Stimulated activated effector memory CD8-positive, alpha-beta T cell treated with anti-CD3 and anti-CD28 coated beads, Interleukin-12 subunit alpha, Interleukin-12 subunit beta, amount 100 ng/mL, for 72 hours (primary cell): ENCODE data around the gene ID2.
A peak's percentile ranks its signal among the peaks of the same experiment; 100 is the strongest.

Experiments used
- ATAC-seq: fragments of 150-1000 bp; cut with Tn5 transposase; 2 replicates; pipeline ENCODE4 v1.10.0; 2021
- DNase-seq, 2 donors: peaks; one replicate each; pipeline ENCODE4 v3.0.0; 2021 to 2022; ENCODE audit warnings: low spot score in 2 of 2
- H3K27ac Mint-ChIP-seq: one replicate; pipeline ENCODE4 v1.8.0; 2022; ENCODE audit warnings: mild to moderate bottlenecking, mixed read lengths
- H3K36me3 Mint-ChIP-seq: one replicate; pipeline ENCODE4 v1.8.0; 2022; ENCODE audit warnings: mild to moderate bottlenecking, mixed read lengths
- H3K4me1 Mint-ChIP-seq: one replicate; pipeline ENCODE4 v1.8.0; 2022; ENCODE audit warnings: mixed read lengths
- H3K4me3 Mint-ChIP-seq: one replicate; pipeline ENCODE4 v1.8.0; 2022; ENCODE audit warnings: mild to moderate bottlenecking, mixed read lengths
- H3K9me3 Mint-ChIP-seq: one replicate; pipeline ENCODE4 v1.8.0; 2022; ENCODE audit warnings: mixed read lengths

The ID2 gene

DNA sequence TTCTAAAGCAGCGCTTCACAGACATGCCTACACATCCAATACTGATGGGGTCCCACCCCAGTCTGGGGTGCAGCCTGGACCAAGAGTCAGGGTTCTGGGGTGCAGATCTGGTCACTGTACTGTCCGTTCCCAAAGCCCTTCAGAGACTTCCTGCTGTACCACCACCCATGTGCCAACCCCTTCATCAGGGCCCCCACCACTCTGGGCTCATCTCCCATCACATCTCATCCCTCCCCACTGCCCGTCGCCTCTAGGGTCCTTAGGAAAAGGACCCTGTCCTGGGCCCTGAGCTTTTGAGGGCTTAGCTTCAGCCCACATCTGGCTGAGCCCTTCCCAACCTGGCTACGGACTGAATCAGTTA is 37.9 kb upstream of the ID2 start:
- no peak for ATAC-seq
- Mint-ChIP-seq H3K4me3 (no peak overlapping the region), H3K36me3 (no peaks in the 10 kb centered on the region), H3K27ac (no peak overlapping the region), H3K4me1 (peaks cover 8% of the 10 kb centered on the region), H3K9me3 (no peaks in the 10 kb centered on the region)
- no peak for DNase-seq

DNA sequence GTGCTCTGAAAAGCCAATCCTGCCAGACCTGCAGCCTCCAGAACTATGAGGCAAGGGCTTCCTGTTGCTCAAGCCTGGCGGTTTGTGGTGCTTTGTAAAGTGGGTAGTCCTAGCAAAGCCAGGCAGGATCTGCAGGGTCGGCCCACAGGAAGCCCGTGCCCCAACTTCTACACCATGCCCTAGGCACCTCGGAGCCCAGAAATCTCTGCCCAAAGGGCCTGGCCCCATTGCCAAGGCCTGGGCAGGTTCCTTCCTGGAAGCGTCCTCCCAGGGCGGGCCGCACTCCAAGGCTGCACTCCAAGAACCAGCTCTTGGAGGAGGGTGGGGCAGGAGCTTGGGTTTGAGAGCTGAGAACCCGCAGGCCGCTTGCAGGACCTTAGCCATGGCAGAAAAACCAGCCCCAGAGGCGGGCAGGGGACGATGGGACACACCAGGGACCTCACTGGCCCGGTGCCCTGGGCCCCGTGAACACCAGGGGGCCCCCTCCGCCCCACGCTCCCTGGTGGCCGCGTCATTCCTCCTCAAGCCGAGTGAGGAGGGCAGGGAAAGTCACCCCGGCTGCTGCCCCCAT is 37.2 kb upstream of the ID2 start:
- no peak overlapping the region for H3K27ac Mint-ChIP-seq
- DNase-seq (no peak), ATAC-seq (peak; percentile 40)
- no peaks in the 10 kb centered on the region for H3K36me3 Mint-ChIP-seq
- no peaks in the 10 kb centered on the region for H3K9me3 Mint-ChIP-seq
- H3K4me1 Mint-ChIP-seq: peaks cover 8% of the 10 kb centered on the region
- no peak overlapping the region for H3K4me3 Mint-ChIP-seq

DNA sequence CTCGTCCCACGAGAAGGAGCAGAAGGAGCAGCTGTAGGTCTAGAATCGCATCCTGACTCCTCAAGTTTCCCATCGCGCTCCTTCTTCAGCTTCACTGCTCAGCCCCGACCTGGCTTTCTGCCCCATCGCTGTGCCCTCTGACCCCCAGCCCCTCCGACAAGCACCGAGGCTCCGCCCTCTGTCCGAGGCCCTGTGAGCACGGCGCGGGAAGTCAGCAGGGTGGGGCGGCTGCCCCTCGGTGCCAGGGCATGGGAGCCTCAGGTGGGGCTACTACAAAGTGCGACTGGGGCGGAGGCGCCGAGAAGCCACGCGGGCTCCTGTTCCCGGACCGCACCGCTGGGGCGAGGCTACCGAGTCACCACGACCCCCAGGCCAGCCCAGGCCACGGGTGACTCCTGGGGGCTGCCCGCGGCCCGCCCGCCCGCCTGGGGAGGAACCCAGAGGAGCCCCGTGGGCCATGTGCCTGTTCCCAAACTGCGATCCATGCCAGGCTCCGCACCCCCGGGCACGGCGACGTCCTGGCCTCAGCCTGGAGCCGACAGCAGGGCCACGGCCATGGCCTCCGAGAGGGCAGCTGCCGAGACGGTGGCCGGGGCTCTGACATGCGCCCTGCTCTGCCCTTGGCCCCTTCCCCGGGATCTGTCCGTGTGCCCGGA is 36.6 kb upstream of the ID2 start:
- Mint-ChIP-seq H3K36me3 (no peaks in the 10 kb centered on the region), H3K4me1 (peaks cover 8% of the 10 kb centered on the region), H3K4me3 (no peak overlapping the region), H3K9me3 (no peaks in the 10 kb centered on the region), H3K27ac (no peak overlapping the region)
- ATAC-seq (no peak), DNase-seq (no peak)

DNA sequence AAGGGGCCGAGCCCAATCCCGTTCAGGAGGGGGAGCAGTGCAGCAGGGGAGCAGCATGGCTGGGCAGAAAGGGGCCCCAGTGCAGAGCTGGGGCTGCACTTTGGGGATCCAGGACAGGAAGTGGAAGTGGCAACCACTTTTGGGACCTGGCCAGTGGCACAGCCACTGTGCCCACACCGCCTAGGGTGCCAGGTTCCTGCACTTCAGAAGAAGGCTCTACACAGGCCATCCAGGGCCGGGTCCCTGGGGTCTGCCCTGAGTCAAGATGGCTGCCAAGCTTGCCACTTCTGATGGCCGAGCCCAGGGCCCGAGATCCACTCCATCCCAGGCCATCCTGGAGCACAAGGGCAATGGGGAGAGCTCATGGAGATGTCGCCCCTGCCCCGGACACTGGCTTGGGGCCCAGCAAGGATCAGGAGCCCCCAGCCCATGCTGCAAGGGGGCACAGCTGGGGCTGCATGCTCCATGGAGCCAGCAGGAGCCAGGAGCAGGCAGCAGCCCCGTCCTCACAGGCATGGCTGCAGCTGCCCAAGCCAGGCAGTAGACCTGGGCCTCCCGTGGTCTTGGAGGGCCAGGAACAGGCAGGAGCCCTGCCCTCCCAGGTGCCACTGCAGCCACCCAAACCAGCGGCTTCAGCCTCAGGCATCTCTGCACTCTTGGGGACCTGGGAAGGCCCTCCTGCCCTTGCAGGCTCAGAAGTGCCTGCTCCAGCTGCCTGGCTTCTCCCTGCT is 35.0 kb upstream of the ID2 start:
- Mint-ChIP-seq H3K36me3 (no peaks in the 10 kb centered on the region), H3K4me3 (no peak overlapping the region), H3K27ac (no peak overlapping the region), H3K4me1 (peaks cover 8% of the 10 kb centered on the region), H3K9me3 (no peaks in the 10 kb centered on the region)
- no peak for DNase-seq
- ATAC-seq: no peak

DNA sequence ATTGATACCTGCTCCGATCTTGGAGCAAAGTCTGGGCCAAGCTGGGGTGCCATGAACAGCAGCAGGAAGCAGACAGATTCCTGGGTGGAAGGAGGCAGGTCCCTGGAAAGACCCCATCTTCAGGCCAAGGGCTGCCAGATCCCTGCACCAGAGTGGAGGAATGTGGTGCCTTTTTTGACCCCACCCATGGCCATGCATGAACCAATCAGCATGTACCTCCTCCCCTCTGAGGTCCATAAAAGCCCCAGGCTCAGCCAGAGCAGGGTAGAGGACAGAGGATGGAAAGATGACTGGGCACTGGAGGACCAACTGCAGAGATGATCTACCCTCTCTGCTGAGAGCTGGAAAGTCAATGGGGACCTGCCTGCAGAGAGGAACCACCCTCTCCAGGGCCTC is 34.4 kb upstream of the ID2 start:
- H3K36me3 Mint-ChIP-seq: no peaks in the 10 kb centered on the region
- no peak for ATAC-seq
- no peak overlapping the region for H3K4me3 Mint-ChIP-seq
- no peak overlapping the region for H3K27ac Mint-ChIP-seq
- peaks cover 8% of the 10 kb centered on the region for H3K4me1 Mint-ChIP-seq
- no peak for DNase-seq
- no peaks in the 10 kb centered on the region for H3K9me3 Mint-ChIP-seq

DNA sequence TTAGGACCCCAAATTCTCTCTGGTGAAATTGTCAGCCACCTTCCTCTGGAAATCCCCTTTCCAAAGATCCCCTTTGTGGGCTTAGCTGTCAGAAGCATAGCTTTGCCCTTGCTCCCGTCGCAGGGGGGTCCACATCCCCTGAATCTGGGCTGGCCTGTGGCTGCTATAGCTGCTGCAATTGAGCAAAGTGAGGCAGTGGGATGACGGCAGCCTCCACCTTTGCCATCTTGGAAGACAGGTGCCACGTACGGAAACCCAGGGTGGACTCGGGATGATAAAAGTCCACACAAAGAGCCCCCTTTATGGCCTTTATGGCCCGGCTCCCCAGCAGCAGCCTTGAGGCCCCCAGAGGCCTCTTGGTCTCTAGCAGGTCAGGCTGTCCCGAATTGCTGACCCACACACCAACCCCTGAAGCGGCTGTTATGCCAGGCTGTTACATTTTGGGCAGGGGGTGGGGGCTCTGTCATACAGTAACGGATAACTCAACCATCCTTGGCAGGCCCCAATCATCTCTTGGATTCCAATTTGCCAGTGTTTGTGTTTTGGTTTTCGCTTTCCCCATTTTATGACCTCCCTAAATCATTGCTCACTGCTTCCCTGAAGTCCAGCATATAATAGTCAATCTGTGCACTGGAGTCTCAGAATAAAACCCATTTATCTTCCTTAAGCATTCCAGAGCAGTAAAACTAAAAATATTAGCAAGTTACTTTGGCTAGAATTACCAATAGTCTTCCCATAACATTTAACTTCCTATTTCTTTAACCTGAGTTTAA is 33.2 kb upstream of the ID2 start:
- peaks cover 8% of the 10 kb centered on the region for H3K4me1 Mint-ChIP-seq
- no peak overlapping the region for H3K4me3 Mint-ChIP-seq
- H3K27ac Mint-ChIP-seq: no peak overlapping the region
- ATAC-seq (no peak), DNase-seq (no peak)
- no peaks in the 10 kb centered on the region for H3K9me3 Mint-ChIP-seq
- no peaks in the 10 kb centered on the region for H3K36me3 Mint-ChIP-seq

DNA sequence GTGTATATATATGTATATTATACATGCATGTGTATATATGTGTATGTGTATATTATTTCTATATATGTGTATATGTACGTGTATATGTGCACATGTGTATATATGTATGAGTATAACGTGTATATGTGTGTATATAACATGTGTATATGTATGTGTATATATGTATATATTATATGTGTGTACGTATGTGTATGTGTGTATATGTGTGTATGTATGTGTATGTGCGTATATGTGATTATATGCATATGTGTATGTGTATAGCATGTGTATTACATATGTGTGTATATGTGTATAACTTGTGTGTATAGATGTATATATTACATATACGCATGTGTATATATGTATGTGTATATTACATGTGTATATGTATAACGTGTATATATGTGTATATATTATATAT is 32.1 kb upstream of the ID2 start:
- H3K4me1 Mint-ChIP-seq: no peaks in the 10 kb centered on the region
- ATAC-seq (no peak), DNase-seq (no peak)
- H3K9me3 Mint-ChIP-seq: no peaks in the 10 kb centered on the region
- no peak overlapping the region for H3K27ac Mint-ChIP-seq
- H3K4me3 Mint-ChIP-seq: no peak overlapping the region
- H3K36me3 Mint-ChIP-seq: no peaks in the 10 kb centered on the region

DNA sequence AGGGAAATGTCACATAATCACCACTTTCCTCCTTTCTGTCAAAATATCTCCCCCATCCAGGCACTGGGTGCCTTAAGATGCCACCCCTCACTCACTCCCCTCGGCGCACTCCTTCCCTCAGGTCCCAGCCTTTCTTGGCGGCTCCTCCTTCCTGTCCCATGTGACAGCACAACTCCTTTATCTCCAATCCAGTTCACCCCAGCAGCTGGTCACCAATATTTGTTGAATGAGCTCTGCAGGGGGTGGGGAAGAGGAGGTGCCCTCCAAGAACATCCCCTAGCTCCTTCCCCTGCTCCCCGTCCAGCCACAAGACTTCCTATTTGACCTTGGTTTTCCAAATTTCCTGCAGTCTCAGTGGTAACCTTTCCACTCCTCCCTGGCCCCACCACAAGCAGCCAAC is 31.6 kb upstream of the ID2 start:
- H3K4me1 Mint-ChIP-seq: no peaks in the 10 kb centered on the region
- ATAC-seq (no peak), DNase-seq (no peak)
- H3K36me3 Mint-ChIP-seq: no peaks in the 10 kb centered on the region
- H3K4me3 Mint-ChIP-seq: no peak overlapping the region
- H3K9me3 Mint-ChIP-seq: no peaks in the 10 kb centered on the region
- no peak overlapping the region for H3K27ac Mint-ChIP-seq

DNA sequence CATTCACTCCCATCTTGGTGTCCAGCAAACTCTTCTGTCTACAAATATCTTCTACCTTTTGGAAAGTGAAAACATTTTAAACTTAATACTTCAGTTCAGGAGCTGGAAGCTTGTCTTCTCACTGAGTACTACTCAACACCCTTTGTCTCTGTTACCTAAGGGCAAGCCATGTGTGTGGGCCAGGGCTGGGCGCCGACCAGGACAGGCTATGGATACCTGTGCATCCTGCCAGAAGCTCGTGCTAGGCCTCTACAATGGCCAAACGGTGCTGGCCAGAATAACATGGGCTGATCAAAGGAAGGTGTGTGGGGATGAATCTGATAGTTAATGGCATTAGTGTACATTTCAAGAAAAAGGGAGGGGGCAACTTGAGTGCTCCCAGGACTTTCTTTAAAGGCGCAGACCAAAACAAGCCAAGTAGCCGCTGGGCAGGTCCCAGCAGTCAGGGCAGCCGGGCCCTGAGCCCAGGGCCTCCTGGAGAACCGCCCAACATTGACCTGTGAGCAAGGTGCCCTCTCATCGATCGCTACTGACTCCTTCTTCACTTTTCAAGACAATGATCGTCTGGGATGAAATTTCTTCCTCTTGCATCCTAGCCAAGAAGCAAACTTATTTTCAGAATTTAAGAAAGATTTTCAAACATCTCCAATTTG is 29.0 kb upstream of the ID2 start:
- Mint-ChIP-seq H3K27ac (no peak overlapping the region), H3K4me3 (no peak overlapping the region), H3K9me3 (no peaks in the 10 kb centered on the region), H3K36me3 (no peaks in the 10 kb centered on the region), H3K4me1 (peaks cover 16% of the 10 kb centered on the region)
- DNase-seq (no peak), ATAC-seq (no peak)

DNA sequence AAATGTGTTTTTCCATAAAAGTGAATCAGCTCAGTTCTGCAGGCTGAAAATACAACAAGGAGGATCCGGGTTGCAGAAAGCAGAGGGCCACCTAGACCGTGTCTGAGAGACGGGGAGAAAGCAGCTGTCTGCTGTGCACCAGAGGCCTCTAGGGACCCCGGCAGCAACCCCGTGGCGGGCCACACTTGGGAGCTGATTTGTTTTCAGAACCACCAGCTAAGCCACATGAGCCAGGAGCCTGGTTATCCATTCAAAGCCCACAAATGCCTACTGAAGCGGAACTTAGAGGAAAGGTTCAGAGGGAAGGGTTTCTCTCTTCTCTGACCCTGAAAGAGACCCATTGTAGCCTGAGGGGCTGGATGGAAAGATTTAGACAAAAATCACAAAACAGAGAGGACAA is 28.4 kb upstream of the ID2 start:
- Mint-ChIP-seq H3K4me3 (no peak overlapping the region), H3K9me3 (no peaks in the 10 kb centered on the region), H3K27ac (no peak overlapping the region), H3K36me3 (no peaks in the 10 kb centered on the region), H3K4me1 (peaks cover 19% of the 10 kb centered on the region)
- DNase-seq (no peak), ATAC-seq (no peak)

DNA sequence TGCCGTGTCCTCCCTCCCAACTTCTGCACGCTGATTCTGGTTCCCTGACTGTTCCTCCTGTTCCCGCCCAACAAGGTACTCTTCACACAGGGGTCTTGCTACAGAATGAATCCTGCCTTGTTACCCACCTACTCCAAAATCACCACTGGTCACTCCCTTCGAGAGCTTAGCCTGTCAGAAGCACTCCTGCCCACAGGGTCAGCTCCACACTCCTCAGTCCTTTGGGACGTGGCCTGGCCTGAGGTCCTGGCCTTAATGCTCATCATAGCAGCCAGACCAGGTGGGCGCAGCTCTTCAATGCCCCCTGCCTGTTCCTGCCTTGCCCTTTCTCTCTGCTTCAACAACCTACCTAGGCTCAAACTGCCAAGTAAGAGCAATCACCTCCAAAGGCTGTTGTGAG is 27.8 kb upstream of the ID2 start:
- Mint-ChIP-seq H3K4me3 (no peak overlapping the region), H3K4me1 (peaks cover 19% of the 10 kb centered on the region), H3K27ac (no peak overlapping the region), H3K36me3 (no peaks in the 10 kb centered on the region), H3K9me3 (no peaks in the 10 kb centered on the region)
- no peak for DNase-seq
- no peak for ATAC-seq

DNA sequence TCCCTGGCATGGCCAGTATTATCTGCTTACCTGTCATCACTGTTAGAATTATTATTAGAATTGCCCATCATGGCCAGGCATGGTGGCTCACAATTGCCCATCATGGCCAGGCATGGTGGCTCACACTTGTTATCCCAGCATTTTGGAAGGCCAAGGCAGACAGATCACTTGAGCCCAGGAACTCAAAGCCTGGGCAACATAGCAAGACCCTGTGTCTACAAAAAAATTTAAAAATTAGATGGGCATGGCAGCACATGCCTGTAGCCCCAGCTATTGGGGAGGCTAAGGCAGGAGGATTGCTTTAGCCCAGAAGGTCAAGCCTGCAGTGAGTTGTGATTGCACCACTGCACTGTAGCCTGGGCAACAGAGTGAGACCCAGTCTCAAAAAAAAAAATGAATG is 27.4 kb upstream of the ID2 start:
- no peak for ATAC-seq
- Mint-ChIP-seq H3K4me3 (no peak overlapping the region), H3K4me1 (peaks cover 19% of the 10 kb centered on the region)

DNA sequence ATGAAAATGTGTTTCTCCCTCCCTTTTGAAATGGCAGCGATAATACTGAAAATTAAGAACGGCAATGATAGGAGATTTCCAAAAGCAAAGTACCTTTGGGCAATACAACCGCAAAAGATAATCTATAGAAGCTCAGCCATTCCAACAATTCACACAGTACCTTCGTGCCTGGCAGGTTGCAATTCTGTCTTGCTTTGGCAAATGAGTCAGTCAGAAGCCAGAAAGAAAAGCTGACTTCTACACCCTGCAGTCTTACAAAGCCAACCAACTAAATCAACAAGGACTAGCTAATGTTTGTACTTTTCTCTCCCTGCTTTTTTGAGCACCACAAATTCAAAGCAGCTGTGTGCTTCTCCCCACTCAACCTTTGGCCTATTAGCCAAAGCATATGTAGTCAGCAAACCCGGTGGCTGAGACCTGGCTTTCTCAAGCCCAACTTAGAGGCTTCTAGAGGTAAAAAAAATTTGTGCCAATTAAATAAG is 25.7 kb upstream of the ID2 start:
- Mint-ChIP-seq H3K4me1 (peaks cover 19% of the 10 kb centered on the region), H3K9me3 (no peaks in the 10 kb centered on the region), H3K4me3 (no peak overlapping the region), H3K36me3 (no peaks in the 10 kb centered on the region), H3K27ac (no peak overlapping the region)
- ATAC-seq (no peak), DNase-seq (no peak)

More for the DNA sequence above, 27.4 kb upstream of the ID2 start:
- no peaks in the 10 kb centered on the region for H3K9me3 Mint-ChIP-seq
- H3K36me3 Mint-ChIP-seq: no peaks in the 10 kb centered on the region
- no peak for DNase-seq
- H3K27ac Mint-ChIP-seq: no peak overlapping the region

DNA sequence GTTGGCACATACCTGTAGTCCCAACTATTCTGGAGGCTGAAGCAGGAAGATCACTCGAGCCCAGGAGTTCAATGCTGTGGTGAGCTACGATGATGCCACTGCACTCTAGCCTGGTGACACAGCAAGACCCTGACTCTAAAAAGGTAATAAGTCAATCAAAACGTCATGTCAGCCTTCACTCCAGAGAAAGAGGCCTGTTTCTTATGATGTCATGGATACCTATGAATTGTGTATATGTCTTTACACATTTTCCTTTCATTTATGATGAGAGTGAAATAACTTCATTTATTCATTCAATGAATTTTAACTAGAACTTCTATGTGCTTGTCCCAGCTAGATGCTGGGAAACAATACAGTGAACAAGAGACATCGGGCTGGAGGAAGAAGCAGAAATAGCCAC is 25.0 kb upstream of the ID2 start:
- peaks cover 19% of the 10 kb centered on the region for H3K4me1 Mint-ChIP-seq
- no peaks in the 10 kb centered on the region for H3K36me3 Mint-ChIP-seq
- H3K4me3 Mint-ChIP-seq: no peak overlapping the region
- ATAC-seq (no peak), DNase-seq (no peak)
- H3K9me3 Mint-ChIP-seq: no peaks in the 10 kb centered on the region
- no peak overlapping the region for H3K27ac Mint-ChIP-seq

DNA sequence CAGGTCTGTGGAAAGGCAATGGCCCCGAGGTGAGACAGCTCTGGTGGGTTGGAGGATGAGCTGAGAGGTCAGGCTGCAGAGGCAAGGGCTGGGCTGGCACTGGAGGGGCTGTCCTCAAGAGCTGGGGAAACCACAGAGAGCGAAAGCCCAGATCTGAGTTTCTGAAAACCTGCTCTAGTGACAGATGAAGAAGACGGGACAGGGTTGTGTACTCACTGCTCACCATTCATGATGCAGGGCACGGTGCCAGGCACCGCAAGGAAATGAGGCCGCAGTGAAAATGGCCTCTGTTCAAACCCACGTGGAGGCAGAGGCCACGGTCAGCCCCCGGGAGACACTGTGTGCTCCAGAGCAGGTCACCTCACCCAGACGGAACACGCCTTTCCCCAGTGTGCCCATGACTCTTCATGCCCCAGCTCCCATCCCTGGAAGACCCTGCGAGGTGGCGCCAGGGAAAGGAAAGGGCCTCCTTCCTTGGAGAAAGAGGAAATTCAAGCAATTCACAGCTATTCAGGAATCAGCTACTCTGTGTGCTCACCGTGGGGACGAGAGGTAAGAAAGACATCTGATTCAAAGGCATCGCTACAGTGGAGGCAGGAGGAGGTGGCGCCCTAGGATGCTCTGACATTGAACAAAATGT is 24.3 kb upstream of the ID2 start:
- H3K36me3 Mint-ChIP-seq: no peaks in the 10 kb centered on the region
- peak overlapping the region; percentile 72 for H3K27ac Mint-ChIP-seq
- H3K4me1 Mint-ChIP-seq: peaks cover 22% of the 10 kb centered on the region
- ATAC-seq (peak; percentile 89), DNase-seq (no peak)
- H3K9me3 Mint-ChIP-seq: no peaks in the 10 kb centered on the region
- no peak overlapping the region for H3K4me3 Mint-ChIP-seq
